HUES64 (cell line): ENCODE data around the gene ANKRD13D.

Experiments used
- H3K27ac ChIP-seq: 2 replicates; pipeline ENCODE4 v1.7.0; 2013; ENCODE audit warnings: low read depth, low read length, inconsistent platforms
- H3K27me3 ChIP-seq: 2 replicates; pipeline ENCODE4 v1.6.1; 2013; ENCODE audit warnings: mild to moderate bottlenecking, low read length; ENCODE audit not compliant: insufficient read depth
- H3K36me3 ChIP-seq: 2 replicates; pipeline ENCODE4 v1.6.1; 2013; ENCODE audit warnings: mild to moderate bottlenecking, low read length; ENCODE audit not compliant: insufficient read depth
- H3K4me1 ChIP-seq: 2 replicates; pipeline ENCODE4 v1.6.1; 2013; ENCODE audit warnings: mild to moderate bottlenecking, low read length, moderate library complexity; ENCODE audit not compliant: insufficient read depth
- H3K4me3 ChIP-seq: 2 replicates; pipeline ENCODE4 v1.5.1; 2013; ENCODE audit warnings: mild to moderate bottlenecking, low read length, moderate library complexity
- H3K9ac ChIP-seq: 2 replicates; pipeline ENCODE4 v1.6.1; 2013; ENCODE audit warnings: mild to moderate bottlenecking, low read depth, low read length
- H3K9me3 ChIP-seq: 2 replicates; pipeline ENCODE4 v1.6.1; 2013; ENCODE audit warnings: low read depth, low read length; ENCODE audit not compliant: insufficient read depth
- WGBS: fragments of 150-250, 120-280 bp; methylation state at CpG from one replicate; pipeline ENCODE4 v1.1.7; 2013; ENCODE audit warnings: missing lambda C conversion rate; 5-methylcytosine and 5-hydroxymethylcytosine counted together

ANKRD13D gene

GRCh38 chr11:67269401-67270255, 19.5 kb upstream of the ANKRD13D start:
- Histone ChIP-seq H3K9ac (peak overlapping the region; percentile 35; the same call in 1 of the 2 replicates), H3K27ac (peak overlapping the region; percentile 76), H3K27me3 (peaks cover 13% of the 10 kb centered on the region), H3K4me1 (peaks cover 24% of the 10 kb centered on the region), H3K4me3 (peak overlapping the region; percentile 2; the same call in 1 of the 2 replicates), H3K9me3 (no peaks in the 10 kb centered on the region), H3K36me3 (peaks cover 17% of the 10 kb centered on the region)
- WGBS, result 79% methylated on average over 14 of the region's 15 CpGs

GRCh38 chr11:67270256-67271204, 18.6 kb upstream of the ANKRD13D start:
- 29% methylated on average over 28 of the region's 28 CpGs for WGBS
- peak overlapping the region; percentile 35; the same call in 1 of the 2 replicates for H3K9ac ChIP-seq
- H3K4me1 ChIP-seq, result peaks cover 24% of the 10 kb centered on the region
- H3K27ac ChIP-seq, result peak overlapping the region; percentile 76
- no peaks in the 10 kb centered on the region for H3K9me3 ChIP-seq
- peak overlapping the region; percentile 2 for H3K4me3 ChIP-seq
- H3K27me3 ChIP-seq, result peaks cover 5% of the 10 kb centered on the region
- H3K36me3 ChIP-seq, result peaks cover 17% of the 10 kb centered on the region

- Histone ChIP-seq H3K27ac (no peak overlapping the region), H3K9me3 (no peaks in the 10 kb centered on the region), H3K27me3 (no peaks in the 10 kb centered on the region), H3K4me3 (no peak overlapping the region), H3K4me1 (peaks cover 24% of the 10 kb centered on the region), H3K9ac (0 out of 2 replicates have a peak overlapping the region, but pooled peaks have one; percentile 23), H3K36me3 (peaks cover 17% of the 10 kb centered on the region)
- 80% methylated on average over 5 of the region's 5 CpGs for WGBS
These were observed 17.9 kb upstream of the ANKRD13D start for GRCh38 chr11:67271205-67271540.

DNA sequence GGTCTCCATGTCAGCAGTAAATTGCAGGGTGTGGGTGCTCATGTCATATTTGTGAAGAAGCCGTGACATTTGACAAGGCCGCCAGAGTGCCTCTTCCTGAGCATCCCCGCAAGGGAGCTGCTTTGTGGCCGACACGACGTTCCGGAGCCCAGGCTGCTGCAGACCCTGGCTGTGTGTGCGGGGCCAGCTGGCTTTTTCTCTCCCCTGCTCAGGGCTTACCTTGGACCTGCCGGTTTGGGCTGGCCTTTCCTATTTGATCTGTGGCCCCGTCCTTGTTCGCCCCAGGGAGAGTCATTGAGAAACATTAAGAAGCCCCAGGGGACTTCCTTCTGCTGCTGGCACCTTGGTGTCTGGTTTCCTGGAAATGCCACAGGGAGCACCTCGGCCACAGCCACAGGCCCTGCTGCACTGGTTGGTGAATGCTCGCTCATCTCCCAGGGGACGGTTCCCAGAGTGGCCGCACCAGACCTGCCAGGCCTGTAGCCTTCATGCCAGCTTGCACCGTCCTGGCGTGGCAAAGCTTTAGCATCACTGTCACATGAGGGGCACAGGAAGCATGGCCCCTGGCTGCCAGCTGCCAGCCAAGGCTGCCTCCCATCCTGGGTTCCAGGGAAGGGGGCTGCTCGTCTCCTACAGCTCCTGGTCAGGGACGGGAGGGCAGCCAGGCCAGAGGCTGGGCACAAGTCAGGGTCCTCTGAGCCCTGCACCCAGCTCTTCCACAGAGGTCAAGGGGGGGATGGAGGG, 17.4 kb upstream of the ANKRD13D start:
- no peaks in the 10 kb centered on the region for H3K27me3 ChIP-seq
- no peak overlapping the region for H3K27ac ChIP-seq
- H3K4me1 ChIP-seq, result peaks cover 29% of the 10 kb centered on the region
- peaks cover 17% of the 10 kb centered on the region for H3K36me3 ChIP-seq
- no peak overlapping the region for H3K9ac ChIP-seq
- H3K9me3 ChIP-seq, result no peaks in the 10 kb centered on the region
- no peak overlapping the region for H3K4me3 ChIP-seq
- whole genome bisulfite sequencing, result 73% methylated on average over 19 of the region's 19 CpGs

- no peak overlapping the region for H3K27ac ChIP-seq
- H3K27me3 ChIP-seq, result no peaks in the 10 kb centered on the region
- H3K9me3 ChIP-seq, result no peaks in the 10 kb centered on the region
- H3K9ac ChIP-seq, result no peak overlapping the region
- peaks cover 36% of the 10 kb centered on the region for H3K4me1 ChIP-seq
- no peak overlapping the region for H3K4me3 ChIP-seq
- WGBS, result 96% methylated on average over 23 of the region's 23 CpGs
- peaks cover 17% of the 10 kb centered on the region for H3K36me3 ChIP-seq
These were observed 16.5 kb upstream of the ANKRD13D start for GRCh38 chr11:67272327-67273259.

- WGBS, result 88% methylated on average over 14 of the region's 14 CpGs
- Histone ChIP-seq H3K4me1 (peaks cover 36% of the 10 kb centered on the region), H3K9me3 (no peaks in the 10 kb centered on the region), H3K9ac (no peak overlapping the region), H3K27ac (no peak overlapping the region), H3K4me3 (no peak overlapping the region), H3K36me3 (peaks cover 10% of the 10 kb centered on the region), H3K27me3 (no peaks in the 10 kb centered on the region)
These were observed 15.7 kb upstream of the ANKRD13D start for GRCh38 chr11:67273260-67273990.

GRCh38 chr11:67274768-67275605, 14.1 kb upstream of the ANKRD13D start:
- WGBS, result 94% methylated on average over 35 of the region's 35 CpGs
- peaks cover 14% of the 10 kb centered on the region for H3K36me3 ChIP-seq
- no peaks in the 10 kb centered on the region for H3K9me3 ChIP-seq
- no peak overlapping the region for H3K9ac ChIP-seq
- H3K4me1 ChIP-seq, result peaks cover 27% of the 10 kb centered on the region
- H3K27me3 ChIP-seq, result no peaks in the 10 kb centered on the region
- no peak overlapping the region for H3K27ac ChIP-seq
- no peak overlapping the region for H3K4me3 ChIP-seq

DNA sequence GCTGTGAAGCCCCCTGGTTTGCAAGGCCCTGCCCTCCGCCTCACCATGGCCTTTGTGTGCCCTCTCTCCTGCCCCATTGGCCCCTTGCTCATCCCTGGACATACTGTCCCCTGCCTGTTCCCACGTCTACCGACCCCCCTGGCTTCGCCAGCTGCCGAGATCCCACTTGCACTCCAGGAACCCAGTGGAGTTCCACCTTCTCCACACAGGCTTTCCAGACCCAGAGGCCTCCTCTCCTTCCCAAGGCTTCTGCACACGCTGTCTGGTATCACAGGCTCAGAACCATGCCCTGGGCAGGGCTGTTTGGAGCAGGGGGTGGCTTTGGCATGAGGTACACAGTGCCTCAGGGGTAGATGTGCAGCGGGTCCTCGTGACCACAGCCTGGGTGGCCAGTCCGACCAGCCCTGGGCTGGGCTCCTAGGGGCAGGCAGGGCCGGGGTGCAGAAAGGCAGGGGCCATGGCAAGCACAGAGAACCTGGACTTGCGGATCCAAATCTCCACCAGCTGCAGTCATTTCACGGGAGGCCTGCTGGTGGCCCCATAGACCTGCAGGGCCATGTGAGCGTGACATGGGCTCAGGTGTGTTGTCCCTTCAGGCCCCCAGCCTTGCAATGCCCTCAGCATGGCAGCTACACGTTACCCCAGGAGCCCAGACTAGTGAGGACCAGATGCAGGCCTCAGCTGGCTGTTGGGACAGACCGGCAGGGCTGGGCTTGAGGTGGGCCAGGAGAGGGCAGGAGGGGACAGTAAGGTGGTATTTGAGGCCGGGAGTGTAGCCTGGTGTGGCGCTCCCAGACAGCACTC, 13.3 kb upstream of the ANKRD13D start:
- no peak overlapping the region for H3K4me3 ChIP-seq
- H3K27ac ChIP-seq, result 0 out of 2 replicates have a peak overlapping the region, but pooled peaks have one; percentile 46
- WGBS, result 94% methylated on average over 17 of the region's 17 CpGs
- peaks cover 22% of the 10 kb centered on the region for H3K36me3 ChIP-seq
- peaks cover 20% of the 10 kb centered on the region for H3K4me1 ChIP-seq
- H3K27me3 ChIP-seq, result no peaks in the 10 kb centered on the region
- no peaks in the 10 kb centered on the region for H3K9me3 ChIP-seq
- no peak overlapping the region for H3K9ac ChIP-seq
